Transverse colon (tissue), 4 donors: ENCODE results near the gene SLC39A7. TPM values are rescaled to one million over a fixed set of nuclear protein-coding genes. Genes with fewer than 3 reads are reported as not detected.

Experiments
- DNase-seq: peaks from one replicate; pipeline ENCODE4 v3.0.0-alpha.2; 2019
- H3K27ac ChIP-seq, 4 donors: fragments of 200-600 bp; sonication (generic); 2 replicates each; pipeline ENCODE4 v1.5.1; 2016 to 2018; ENCODE audit warnings: inconsistent platforms in 4 of 4
- H3K27me3 ChIP-seq: fragments of 200-600 bp; sonication (generic); 2 replicates; pipeline ENCODE4 v1.5.1; 2017; ENCODE audit warnings: inconsistent platforms
- H3K36me3 ChIP-seq, 4 donors: fragments of 200-600 bp; sonication (generic); 2 replicates each; pipeline ENCODE4 v1.5.1; 2017 to 2019; ENCODE audit warnings: inconsistent platforms in 4 of 4
- H3K4me1 ChIP-seq, 4 donors: fragments of 200-600 bp; sonication (generic); 2 replicates each; pipeline ENCODE4 v1.5.1; 2017 to 2020; ENCODE audit warnings: inconsistent platforms in 4 of 4
- H3K4me3 ChIP-seq, 4 donors: fragments of 200-600 bp; sonication (generic); 1 replicate in 1 of 4; 2 replicates in 3 of 4; pipeline versions ENCODE4 v1.5.1 to v1.6.1; 2017 to 2019; ENCODE audit warnings: inconsistent platforms in 4 of 4
- H3K9me3 ChIP-seq, 2 donors: fragments of 200-600 bp; sonication (generic); 2 replicates each; pipeline ENCODE4 v1.5.1; 2017 to 2019; ENCODE audit warnings: inconsistent platforms in 2 of 2
- CTCF ChIP-seq, 5 experiments: fragments of 200-600 bp in 3 of 5; fragments of 450-650 bp in 2 of 5; sonication (generic) in 3 of 5; IDR thresholded peaks; 1 replicate in 2 of 5; 2 replicates in 3 of 5; pipeline ENCODE4 v1.5.1; 2016 to 2017; ENCODE audit warnings: antibody characterized with exemption in 5 of 5, inconsistent platforms in 3 of 5, mild to moderate bottlenecking in 2 of 5, moderate library complexity in 1 of 5
- EP300 ChIP-seq: sonication (generic); formaldehyde crosslinking; IDR thresholded peaks from one replicate; pipeline ENCODE4 v1.6.1; 2017; ENCODE audit warnings: antibody characterized with exemption, low read depth
- POLR2A ChIP-seq: fragments of 450-650 bp; IDR thresholded peaks from one replicate; pipeline ENCODE4 v1.6.1; 2016; ENCODE audit warnings: antibody characterized with exemption, mild to moderate bottlenecking, moderate library complexity
- POLR2AphosphoS5 ChIP-seq, 3 donors: sonication (generic); formaldehyde crosslinking; IDR thresholded peaks; one replicate each; pipeline ENCODE4 v1.6.1; 2016; ENCODE audit warnings: antibody characterized with exemption in 3 of 3
- WGBS, 2 donors: methylation state at CpG; one replicate each; pipeline ENCODE4 v1.1.5; 2018; ENCODE audit warnings: low coverage in 1 of 2; 5-methylcytosine and 5-hydroxymethylcytosine counted together
- in situ Hi-C, 4 donors: fragments of 200-750 bp; cut with MboI; loops; one replicate each; pipeline versions ENCODE4 v1.15.0 to v1.15.1; 2017; ENCODE audit warnings: low sequenced_read_pairs in 3 of 4, low pct_ligation_motif_present in 1 of 4, low pct_unique_long_range_greater_than_20kb in 1 of 4
- intact Hi-C: fragments of 100-400 bp; cut with DNase I; formaldehyde crosslinking; loops from one replicate; pipeline ENCODE4 v1.15.1; 2023; ENCODE audit warnings: low total_unique reads
- total RNA-seq, 4 donors: library from RNA; depleted of rRNA; stranded (reverse); fragments of >200 nt; gene quantifications; one replicate each; pipeline ENCODE4 v1.1.0, GENCODE V29; 2016

Gene SLC39A7
- total RNA-seq, 4 donors from 2014 or later: 38.2 to 99.9 (median 60.5) TPM

- H3K4me1 ChIP-seq: peaks cover 0 to 3% (median 0%) of the 10 kb centered on the region in 4 donors
- no peak overlapping the region for H3K4me3 ChIP-seq
- H3K9me3 ChIP-seq: no peaks in the 10 kb centered on the region
- peaks cover 7% of the 10 kb centered on the region for H3K27me3 ChIP-seq
- intact Hi-C loops (no loop called here), in situ Hi-C loops (no loop called here)
- 89% methylated on average over 5 of the region's 9 CpGs; no CpG with 5 or more reads in 1 of the 2 donors for WGBS, 2 donors
- TF ChIP-seq POLR2A (no peak), POLR2AphosphoS5 (IDR thresholded peaks at IDR 0.05) (no peak), CTCF (IDR thresholded peaks at IDR 0.05) (no peak), EP300 (no peak)
- DNase-seq: no peak
- no peak overlapping the region for H3K27ac ChIP-seq
- H3K36me3 ChIP-seq: no peaks in the 10 kb centered on the region
Measured at GRCh38 chr6:33185190-33185589, 15.5 kb upstream of the SLC39A7 start.

- in situ Hi-C loops: no loop called here
- 42 to 78% methylated on average over 3 to 4 of the region's 4 CpGs for WGBS, 2 donors
- no peaks in the 10 kb centered on the region for H3K36me3 ChIP-seq
- H3K4me1 ChIP-seq: peaks cover 0 to 3% (median 0%) of the 10 kb centered on the region in 4 donors
- no peak for TF ChIP-seq CTCF (IDR thresholded peaks at IDR 0.05)
- TF ChIP-seq POLR2AphosphoS5 (IDR thresholded peaks at IDR 0.05): no peak
- TF ChIP-seq POLR2A: no peak
- no peak for TF ChIP-seq EP300
- H3K9me3 ChIP-seq: no peaks in the 10 kb centered on the region
- peaks cover 13% of the 10 kb centered on the region for H3K27me3 ChIP-seq
- intact Hi-C loops: no loop called here
- DNase-seq: no peak
- H3K27ac ChIP-seq: no peak overlapping the region
- H3K4me3 ChIP-seq: no peak overlapping the region
Measured at GRCh38 chr6:33185654-33186187, 14.9 kb upstream of the SLC39A7 start.

GRCh38 chr6:33187809-33188208 lies 12.9 kb upstream of the SLC39A7 start:
- in situ Hi-C loops: no loop called here
- peaks cover 34% of the 10 kb centered on the region for H3K27me3 ChIP-seq
- H3K36me3 ChIP-seq: no peaks in the 10 kb centered on the region
- no peak for DNase-seq
- H3K4me1 ChIP-seq: peaks cover 7 to 14% (median 10%) of the 10 kb centered on the region in 4 donors
- WGBS, 2 donors: 71% methylated on average over 1 of the region's 1 CpG
- no peak for TF ChIP-seq CTCF (IDR thresholded peaks at IDR 0.05)
- intact Hi-C loops: no loop called here
- no peak overlapping the region for H3K4me3 ChIP-seq
- no peaks in the 10 kb centered on the region for H3K9me3 ChIP-seq
- no peak overlapping the region for H3K27ac ChIP-seq

DNA sequence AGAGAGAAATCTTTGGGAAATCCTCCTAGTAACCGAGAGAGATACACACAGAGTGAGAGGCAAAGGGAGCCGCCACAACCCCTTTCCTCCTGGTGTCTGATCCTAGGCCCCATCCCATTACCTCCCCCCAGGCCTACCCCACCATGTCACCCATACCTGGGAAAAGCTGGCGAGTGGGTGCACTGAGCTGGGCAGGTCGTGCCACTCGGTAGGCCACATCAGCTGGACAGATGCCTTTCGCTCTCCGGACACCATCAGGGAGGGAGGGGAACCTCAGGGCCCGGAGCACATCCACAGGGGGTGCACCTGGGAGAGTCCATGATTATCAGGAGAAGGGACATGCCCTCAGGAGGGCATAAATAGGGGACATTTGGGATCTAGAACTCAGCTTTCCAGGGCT lies 11.5 kb upstream of the SLC39A7 start:
- WGBS, 2 donors: 80 to 86% methylated on average over 1 to 8 of the region's 8 CpGs
- no peak for TF ChIP-seq CTCF (IDR thresholded peaks at IDR 0.05)
- no peak for TF ChIP-seq EP300
- TF ChIP-seq POLR2AphosphoS5 (IDR thresholded peaks at IDR 0.05): no peak
- TF ChIP-seq POLR2A: no peak
- Histone ChIP-seq H3K36me3 (peaks cover 0 to under 1% (median 0%) of the 10 kb centered on the region in 4 donors), H3K9me3 (no peaks in the 10 kb centered on the region), H3K27me3 (peaks cover 37% of the 10 kb centered on the region), H3K4me1 (peaks cover 9 to 20% (median 12%) of the 10 kb centered on the region in 4 donors), H3K4me3 (no peak overlapping the region), H3K27ac (no peak overlapping the region)
- no peak for DNase-seq
- in situ Hi-C loops: no loop called here
- intact Hi-C loops: no loop called here
